ENCODE results near the gene UBE2F. TPM values are rescaled to one million over a fixed set of nuclear protein-coding genes. Genes with fewer than 3 reads are reported as not detected.

UBE2F gene
- total RNA-seq, 1 experiment from 2014 or later, result 62.1 TPM

DNA sequence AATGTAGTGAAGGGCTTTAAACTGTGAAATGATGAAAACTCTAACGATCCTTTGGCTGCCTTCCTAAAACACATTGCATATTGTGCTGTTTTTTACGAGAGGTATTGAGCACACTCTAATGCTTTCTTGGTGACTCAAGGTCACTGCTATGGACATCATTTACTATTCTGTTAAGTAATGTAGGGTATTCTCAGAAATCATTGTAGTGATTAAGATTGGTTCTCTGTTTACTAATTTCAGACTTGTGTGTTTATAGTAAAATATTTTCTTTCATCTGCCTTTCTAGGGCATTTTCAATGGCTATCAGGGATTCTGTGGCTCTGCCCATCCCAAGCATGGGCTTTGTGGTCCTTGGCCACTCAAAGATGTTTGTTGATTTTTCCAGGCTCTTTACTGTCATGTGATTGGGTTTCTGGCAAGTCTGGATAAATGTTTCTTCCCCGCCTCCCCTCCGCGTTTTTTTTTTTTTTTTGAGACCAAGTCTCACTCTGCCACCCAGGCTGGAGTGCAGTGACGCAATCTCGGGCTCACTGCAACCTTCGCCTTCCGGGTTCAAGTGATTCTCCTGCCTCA is 29.3 kb downstream of the UBE2F start:
- H3K36me3 Mint-ChIP-seq (ENCODE audit: insufficient read depth in 1 of 3, low read depth in 3 of 3), result peaks cover 17 to 34% (median 18%) of the 10 kb centered on the region in 3 experiments
- Histone ChIP-seq H3K27ac (ENCODE audit: insufficient read length, low read depth, low read length) (no peak overlapping the region), H2AK5ac (ENCODE audit: insufficient read length, low read length) (no peak overlapping the region)

More for the DNA sequence above, 29.3 kb downstream of the UBE2F start:
- Histone ChIP-seq H3K4ac (ENCODE audit: low read depth, low read length) (no peak overlapping the region), H2BK120ac (ENCODE audit: low read depth, low read length, poor library complexity, severe bottlenecking) (no peak overlapping the region), H2AFZ (ENCODE audit: low read length) (no peak overlapping the region), H3K4me1 (ENCODE audit: insufficient read depth, low read length) (no peaks in the 10 kb centered on the region), H3K23ac (ENCODE audit: insufficient read length, low read depth, low read length) (no peak overlapping the region), H2BK20ac (ENCODE audit: low read depth, low read length, poor library complexity, severe bottlenecking) (no peak overlapping the region), H3K18ac (ENCODE audit: insufficient read length, low read depth, low read length) (no peak overlapping the region), H3K23me2 (ENCODE audit: insufficient read length, low read depth, low read length, poor library complexity, severe bottlenecking) (no peaks in the 10 kb centered on the region), H2BK12ac (ENCODE audit: insufficient read length, low read depth, low read length) (no peak overlapping the region), H4K20me1 (ENCODE audit: control insufficient read depth, insufficient read depth, insufficient read length) (no peaks in the 10 kb centered on the region), H2BK15ac (ENCODE audit: low read depth, low read length) (no peak overlapping the region), H3K4me2 (ENCODE audit: insufficient read depth, insufficient read length, low read length) (no peak overlapping the region), H3T11ph (ENCODE audit: low read length) (no peak overlapping the region), H3K9me3 (ENCODE audit: control insufficient read depth, low read depth, low read length) (no peaks in the 10 kb centered on the region), H3K79me2 (ENCODE audit: insufficient read depth, low read length) (no peaks in the 10 kb centered on the region; the same call in 1 of the 2 replicates), H3K9ac (ENCODE audit: extremely low read depth, insufficient read length, low read length) (no peak overlapping the region), H4K8ac (replicated peaks; ENCODE audit: insufficient read length, low read depth, low read length) (no peak overlapping the region), H3K79me1 (ENCODE audit: insufficient read depth, low read depth, low read length, poor library complexity, severe bottlenecking) (peaks cover 4% of the 10 kb centered on the region), H3K56ac (ENCODE audit: insufficient read length, low read depth, low read length) (no peak overlapping the region), H3K14ac (ENCODE audit: insufficient read depth, low read length) (no peak overlapping the region), H3K27me3 (ENCODE audit: insufficient read depth, low read length) (no peaks in the 10 kb centered on the region), H2BK5ac (ENCODE audit: insufficient read length, low read length) (no peak overlapping the region), H4K91ac (ENCODE audit: insufficient read length, low read depth, low read length) (no peak overlapping the region), H4K5ac (ENCODE audit: insufficient read length, low read depth, low read length) (no peak overlapping the region)
- no peaks in the 10 kb centered on the region for H3K4me1 Mint-ChIP-seq
- H3K27me3 Mint-ChIP-seq (ENCODE audit: low read depth), result no peaks in the 10 kb centered on the region
- no peak overlapping the region for H3K4me3 Mint-ChIP-seq
- DNase-seq, result no peak
- no CpG with 5 or more reads among the region's 9 CpGs for WGBS (ENCODE audit: extremely low coverage, insufficient read length, low lambda C conversion rate)
- peaks cover 3% of the 10 kb centered on the region in 2 experiments; a peak in 3 of 5 replicates for H3K9me3 Mint-ChIP-seq
- TF ChIP-seq, protein P1, sequence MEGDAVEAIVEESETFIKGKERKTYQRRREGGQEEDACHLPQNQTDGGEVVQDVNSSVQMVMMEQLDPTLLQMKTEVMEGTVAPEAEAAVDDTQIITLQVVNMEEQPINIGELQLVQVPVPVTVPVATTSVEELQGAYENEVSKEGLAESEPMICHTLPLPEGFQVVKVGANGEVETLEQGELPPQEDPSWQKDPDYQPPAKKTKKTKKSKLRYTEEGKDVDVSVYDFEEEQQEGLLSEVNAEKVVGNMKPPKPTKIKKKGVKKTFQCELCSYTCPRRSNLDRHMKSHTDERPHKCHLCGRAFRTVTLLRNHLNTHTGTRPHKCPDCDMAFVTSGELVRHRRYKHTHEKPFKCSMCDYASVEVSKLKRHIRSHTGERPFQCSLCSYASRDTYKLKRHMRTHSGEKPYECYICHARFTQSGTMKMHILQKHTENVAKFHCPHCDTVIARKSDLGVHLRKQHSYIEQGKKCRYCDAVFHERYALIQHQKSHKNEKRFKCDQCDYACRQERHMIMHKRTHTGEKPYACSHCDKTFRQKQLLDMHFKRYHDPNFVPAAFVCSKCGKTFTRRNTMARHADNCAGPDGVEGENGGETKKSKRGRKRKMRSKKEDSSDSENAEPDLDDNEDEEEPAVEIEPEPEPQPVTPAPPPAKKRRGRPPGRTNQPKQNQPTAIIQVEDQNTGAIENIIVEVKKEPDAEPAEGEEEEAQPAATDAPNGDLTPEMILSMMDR (conservative IDR thresholded peaks at IDR 0.05), result no peak
- H3K27ac Mint-ChIP-seq, result no peak overlapping the region

Data from H9 (cell line).